ENCODE data around the gene PMFBP1. TPM values are rescaled to one million over a fixed set of nuclear protein-coding genes. Genes with fewer than 3 reads are reported as not detected.

PMFBP1 gene
- total and polyA plus RNA-seq, 2 experiments from 2014 or later = 2.6 to 3.3 TPM

- TF ChIP-seq CTCF (conservative IDR thresholded peaks at IDR 0.05; ENCODE audit: low read depth in 2 of 2) = no peak
- TF ChIP-seq CREB1 (CRISPR knock-in tag; IDR thresholded peaks at IDR 0.05; ENCODE audit: low read depth) = no peak
- no peak for TF ChIP-seq POLR2AphosphoS5 (IDR thresholded peaks at IDR 0.05; ENCODE audit: low read depth)
- no peak for TF ChIP-seq REST (IDR thresholded peaks at IDR 0.05; ENCODE audit: unreplicated experiment)
- TF ChIP-seq JUNB (IDR thresholded peaks at IDR 0.05; ENCODE audit: unreplicated experiment) = no peak
- no peak for TF ChIP-seq ZNF331 (CRISPR knock-in tag; IDR thresholded peaks at IDR 0.05; ENCODE audit: low read depth)
- no peak for TF ChIP-seq ETS1 (IDR thresholded peaks at IDR 0.05)
- no peak for TF ChIP-seq ZNF114 (CRISPR knock-in tag; IDR thresholded peaks at IDR 0.05)
These were observed 9.8 kb downstream of the PMFBP1 start (continued) for GRCh38 chr16:72162105-72162692.

- no peak overlapping the region for H3K4me3 ChIP-seq
- Mint-ChIP-seq H3K4me1 (peaks cover 14% of the 10 kb centered on the region), H3K27ac (no peak overlapping the region), H3K4me3 (no peak overlapping the region), H3K36me3 (ENCODE audit: low read depth) (peaks cover 4% of the 10 kb centered on the region; the same call in 2 of the 3 replicates), H3K9me3 (peaks cover 3% of the 10 kb centered on the region; the same call in 2 of the 3 replicates), H3K27me3 (ENCODE audit: insufficient read depth, low read depth, poor library complexity) (no peaks in the 10 kb centered on the region)
- H3F3A ChIP-seq (replicated peaks; ENCODE audit: low read depth) = no peaks in the 10 kb centered on the region
- peaks cover 17% of the 10 kb centered on the region for H3K4me1 ChIP-seq (ENCODE audit: insufficient read depth)
- no peak overlapping the region for H3K27ac ChIP-seq (ENCODE audit: low read depth)
- DNase-seq (ENCODE audit: low spot score) (no peak), ATAC-seq (no peak)
- no peak overlapping the region for H3K4me2 ChIP-seq
- no peaks in the 10 kb centered on the region for H4K20me1 ChIP-seq (replicated peaks; ENCODE audit: insufficient read depth)
- no peak overlapping the region for H2AFZ ChIP-seq
- H3K79me2 ChIP-seq (replicated peaks; ENCODE audit: insufficient read depth) = no peaks in the 10 kb centered on the region
- no peaks in the 10 kb centered on the region for H3K27me3 ChIP-seq (ENCODE audit: insufficient read depth)
- peaks cover 4% of the 10 kb centered on the region; the same call in 1 of the 2 replicates for H3K9me2 ChIP-seq (ENCODE audit: insufficient read depth)
- H3K36me3 ChIP-seq (ENCODE audit: insufficient read depth) = no peaks in the 10 kb centered on the region
- TF ChIP-seq ZNF331 (CRISPR knock-in tag; IDR thresholded peaks at IDR 0.05; ENCODE audit: low read depth) (no peak), ETS1 (IDR thresholded peaks at IDR 0.05) (no peak), EZH2phosphoT487 (IDR thresholded peaks at IDR 0.05; ENCODE audit: unreplicated experiment) (no peak), STAT1 (IDR thresholded peaks at IDR 0.05; ENCODE audit: unreplicated experiment) (no peak), ZNF114 (CRISPR knock-in tag; IDR thresholded peaks at IDR 0.05) (no peak), ZNF462 (CRISPR knock-in tag; IDR thresholded peaks at IDR 0.05) (no peak)
These were observed 12.2 kb downstream of the PMFBP1 start for GRCh38 chr16:72159801-72160200.
